NT2/D1 (cell line): ENCODE results near the gene FILIP1L.

Experiments
- DNase-seq: peaks from one replicate; pipeline ENCODE4 v3.0.0-alpha.2; 2011; ENCODE audit warnings: low read depth, low spot score
- H3K27me3 ChIP-seq: 2 replicates; pipeline ENCODE4 v1.6.0; 2011; ENCODE audit warnings: mild to moderate bottlenecking; ENCODE audit not compliant: insufficient read length, insufficient read depth
- H3K36me3 ChIP-seq: 2 replicates; pipeline ENCODE4 v1.6.1; 2011; ENCODE audit warnings: mild to moderate bottlenecking, low read length, mixed read lengths; ENCODE audit not compliant: insufficient read depth, insufficient read length
- H3K4me1 ChIP-seq: 2 replicates; pipeline ENCODE4 v1.5.1; 2011; ENCODE audit not compliant: insufficient read depth, insufficient read length
- H3K4me3 ChIP-seq: 2 replicates; pipeline ENCODE4 v1.5.1; 2011; ENCODE audit warnings: low read depth; ENCODE audit not compliant: insufficient read length
- H3K9ac ChIP-seq: 2 replicates; pipeline ENCODE4 v1.6.0; 2011; ENCODE audit warnings: low read depth; ENCODE audit not compliant: insufficient read length
- H3K9me3 ChIP-seq: 2 replicates; pipeline ENCODE4 v1.5.1; 2011; ENCODE audit warnings: mild to moderate bottlenecking, low read length; ENCODE audit not compliant: insufficient read depth
- SUZ12 ChIP-seq: IDR thresholded peaks from 2 replicates; pipeline ENCODE4 v1.6.1; 2011; ENCODE audit not compliant: insufficient read length, insufficient read depth; ENCODE audit errors: extremely low read depth
- YY1 ChIP-seq: IDR thresholded peaks from 2 replicates; pipeline ENCODE4 v1.6.1; 2011; ENCODE audit not compliant: insufficient read length, insufficient read depth
- ZNF274 ChIP-seq: IDR thresholded peaks from 2 replicates; pipeline ENCODE4 v1.6.1; 2011; ENCODE audit warnings: mild to moderate bottlenecking, low read depth, low read length

Gene FILIP1L

DNA sequence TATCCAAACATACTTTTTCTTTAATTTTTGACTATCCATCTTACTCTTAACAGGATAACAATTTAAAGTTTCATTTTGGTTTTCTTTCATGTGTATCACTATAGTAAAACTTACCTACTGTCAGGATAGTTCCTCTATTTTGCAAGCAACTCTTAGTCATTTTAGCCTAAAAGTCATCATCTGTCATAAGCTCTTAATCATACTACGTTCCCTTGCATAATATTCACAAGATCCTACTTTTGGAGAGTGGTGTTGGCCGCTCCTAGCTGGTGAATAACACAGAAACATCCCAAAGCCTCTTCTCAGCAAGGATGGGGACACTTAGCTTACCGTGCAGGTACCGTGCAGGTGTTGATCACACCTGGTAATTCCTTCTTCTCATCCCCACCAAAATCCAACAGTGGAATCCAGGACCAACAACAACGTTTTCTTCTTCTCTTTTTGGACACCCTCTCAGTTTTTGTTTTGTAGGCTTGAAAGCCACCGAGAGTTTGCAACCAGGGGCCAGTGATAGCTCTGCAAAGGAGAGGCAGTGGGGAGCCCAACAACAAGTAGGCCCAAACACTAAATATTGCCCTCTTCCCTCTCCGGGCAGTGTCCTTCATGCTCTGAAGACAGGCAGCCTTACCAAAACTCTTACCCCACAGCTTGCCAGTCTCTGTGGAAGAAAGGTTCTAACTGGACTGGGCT, 433 bp downstream of the FILIP1L start:
- Histone ChIP-seq H3K36me3 (no peaks in the 10 kb centered on the region), H3K9me3 (no peaks in the 10 kb centered on the region), H3K4me3 (no peak overlapping the region), H3K9ac (no peak overlapping the region), H3K27me3 (no peaks in the 10 kb centered on the region), H3K4me1 (no peaks in the 10 kb centered on the region)
- no peak for TF ChIP-seq ZNF274
- TF ChIP-seq SUZ12, result no peak
- no peak for TF ChIP-seq YY1
- no peak for DNase-seq

DNA sequence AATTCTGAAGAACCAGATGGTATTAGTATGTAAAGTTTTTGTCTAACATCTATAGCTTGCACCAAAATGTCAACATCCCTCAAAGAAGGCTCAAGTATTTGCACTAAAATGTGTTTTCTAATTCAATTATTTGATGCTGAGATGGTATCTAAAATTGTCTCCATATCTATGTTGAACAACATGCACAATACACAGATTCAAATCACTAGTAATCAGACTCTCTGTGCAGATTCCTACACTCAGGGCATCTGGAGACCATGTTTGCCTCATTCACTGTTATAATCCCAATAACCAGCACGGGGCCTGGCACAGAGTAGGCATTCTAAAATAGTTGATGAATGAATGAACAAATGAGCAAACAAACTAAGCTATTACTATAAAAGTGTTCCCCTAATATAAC, 2.6 kb downstream of the FILIP1L start:
- Histone ChIP-seq H3K27me3 (no peaks in the 10 kb centered on the region), H3K36me3 (no peaks in the 10 kb centered on the region), H3K9ac (no peak overlapping the region), H3K4me3 (no peak overlapping the region), H3K9me3 (no peaks in the 10 kb centered on the region), H3K4me1 (no peaks in the 10 kb centered on the region)
- no peak for DNase-seq
- TF ChIP-seq YY1 (no peak), ZNF274 (no peak), SUZ12 (no peak)

DNA sequence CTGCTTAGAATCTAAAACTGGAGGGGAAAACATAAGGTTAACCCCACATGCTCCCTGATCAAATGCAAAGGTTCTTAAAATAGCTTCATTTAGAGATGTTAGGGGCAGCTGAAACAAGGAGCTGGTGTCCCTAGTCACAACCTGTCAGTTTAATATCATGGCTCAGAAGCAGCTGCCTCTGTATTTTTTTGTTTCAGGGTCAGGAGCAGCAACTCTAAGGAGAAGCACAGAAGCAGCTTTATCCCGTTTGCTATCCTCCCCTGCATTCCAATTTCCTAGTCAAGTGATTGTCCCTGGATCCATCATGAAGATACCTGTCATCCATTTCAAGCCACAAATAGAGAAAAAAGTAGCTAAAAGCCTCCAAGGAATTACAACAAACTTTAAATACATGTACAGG, 4.1 kb downstream of the FILIP1L start:
- no peak for DNase-seq
- no peak for TF ChIP-seq SUZ12
- no peak for TF ChIP-seq YY1
- TF ChIP-seq ZNF274, result no peak
- H3K36me3 ChIP-seq, result no peaks in the 10 kb centered on the region
- H3K27me3 ChIP-seq, result no peaks in the 10 kb centered on the region
- H3K4me3 ChIP-seq, result no peak overlapping the region
- H3K4me1 ChIP-seq, result no peaks in the 10 kb centered on the region
- no peak overlapping the region for H3K9ac ChIP-seq
- H3K9me3 ChIP-seq, result no peaks in the 10 kb centered on the region

DNA sequence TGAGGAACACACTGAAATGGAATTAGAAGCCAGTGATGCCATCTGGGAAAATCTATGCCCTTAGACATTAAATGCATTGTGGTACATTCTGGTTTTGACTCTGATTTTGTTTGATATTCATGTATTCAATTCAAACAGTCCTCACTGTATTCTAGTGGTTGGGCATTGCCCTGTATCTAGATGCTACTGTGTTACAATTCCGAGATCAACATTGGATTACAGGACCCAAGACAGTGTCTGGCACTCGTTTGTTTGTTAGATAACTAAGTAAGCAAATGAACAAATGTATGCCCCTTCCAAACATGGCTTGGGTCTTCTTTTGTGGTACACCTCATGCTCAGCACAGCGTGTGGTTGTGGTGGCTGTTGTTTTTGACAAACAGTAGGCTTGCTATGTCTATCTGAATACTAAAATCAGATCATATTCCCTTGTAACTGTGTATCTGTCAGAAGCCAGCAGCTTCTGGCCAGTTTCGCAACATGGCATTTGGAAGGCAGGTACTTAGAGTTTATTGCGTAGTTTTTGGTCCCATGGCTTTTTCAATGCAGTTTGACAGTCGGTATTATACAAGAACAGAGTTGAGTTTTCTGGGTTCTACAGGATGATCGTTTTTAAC, 5.7 kb downstream of the FILIP1L start:
- no peaks in the 10 kb centered on the region for H3K4me1 ChIP-seq
- no peaks in the 10 kb centered on the region for H3K36me3 ChIP-seq
- TF ChIP-seq YY1, result no peak
- DNase-seq, result no peak
- no peaks in the 10 kb centered on the region for H3K9me3 ChIP-seq
- H3K27me3 ChIP-seq, result no peaks in the 10 kb centered on the region
- H3K4me3 ChIP-seq, result no peak overlapping the region
- no peak overlapping the region for H3K9ac ChIP-seq

DNA sequence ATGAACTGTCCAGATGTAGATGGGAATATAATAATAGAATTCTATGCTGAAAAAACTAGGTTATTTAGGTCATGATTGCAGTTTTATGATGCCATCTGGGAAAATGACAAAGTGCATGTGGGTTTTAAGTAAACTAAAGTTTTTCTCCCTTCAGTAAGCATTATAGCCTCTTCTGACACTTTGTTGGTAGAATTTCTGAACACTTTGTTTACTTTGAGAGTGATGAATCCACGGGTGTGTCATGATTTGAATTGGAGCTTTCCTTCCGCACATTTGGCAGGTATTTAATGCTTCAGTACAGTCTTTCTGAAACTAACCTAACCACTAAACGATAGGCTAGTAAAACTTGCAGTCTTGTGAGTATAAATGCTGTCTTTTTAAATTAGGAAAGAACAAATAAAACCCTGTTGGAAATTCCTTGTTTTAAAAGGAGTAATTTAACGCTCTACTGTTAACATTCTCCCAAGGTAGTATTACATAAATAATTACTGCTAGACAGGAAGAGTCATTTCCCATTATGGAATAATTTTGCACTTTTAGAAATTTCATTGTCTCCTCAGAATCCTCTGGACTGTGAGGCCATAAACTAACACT, 7.0 kb downstream of the FILIP1L start:
- Histone ChIP-seq H3K9ac (no peak overlapping the region), H3K9me3 (no peaks in the 10 kb centered on the region), H3K4me1 (no peaks in the 10 kb centered on the region), H3K4me3 (no peak overlapping the region), H3K36me3 (no peaks in the 10 kb centered on the region), H3K27me3 (no peaks in the 10 kb centered on the region)
- TF ChIP-seq SUZ12, result no peak
- TF ChIP-seq ZNF274, result no peak
- TF ChIP-seq YY1, result no peak
- DNase-seq, result no peak

DNA sequence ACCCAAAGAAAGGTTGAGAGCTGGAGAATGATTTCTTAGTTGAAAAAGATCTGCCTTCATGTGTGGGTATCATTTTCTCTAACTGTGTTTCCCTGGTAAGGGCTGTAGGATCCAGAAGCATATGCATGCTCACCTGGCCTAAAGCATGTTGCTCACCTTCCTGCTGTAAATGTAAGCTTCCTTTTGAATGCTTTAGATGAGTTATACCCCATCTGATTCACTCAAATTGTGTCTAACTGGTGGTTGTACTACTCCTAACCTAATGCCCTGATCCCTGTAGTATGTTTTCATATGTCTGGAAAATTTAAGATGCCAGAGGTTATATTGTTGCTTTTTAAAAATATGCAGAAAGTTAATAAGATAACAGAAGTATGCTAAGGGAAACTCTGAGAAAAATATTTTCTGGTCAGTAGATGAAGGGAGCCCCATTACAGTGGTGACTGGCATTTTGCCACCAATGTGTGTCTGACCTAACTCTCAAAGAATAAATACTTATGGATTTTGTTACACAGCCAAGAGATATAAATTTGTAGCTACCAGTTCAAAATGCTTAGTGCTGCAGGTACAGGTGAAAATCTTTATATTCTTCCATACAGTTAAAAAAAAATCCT, 7.7 kb downstream of the FILIP1L start:
- Histone ChIP-seq H3K4me1 (no peaks in the 10 kb centered on the region), H3K9me3 (no peaks in the 10 kb centered on the region)
- no peak for TF ChIP-seq YY1
- TF ChIP-seq SUZ12, result no peak
- TF ChIP-seq ZNF274, result no peak

DNA sequence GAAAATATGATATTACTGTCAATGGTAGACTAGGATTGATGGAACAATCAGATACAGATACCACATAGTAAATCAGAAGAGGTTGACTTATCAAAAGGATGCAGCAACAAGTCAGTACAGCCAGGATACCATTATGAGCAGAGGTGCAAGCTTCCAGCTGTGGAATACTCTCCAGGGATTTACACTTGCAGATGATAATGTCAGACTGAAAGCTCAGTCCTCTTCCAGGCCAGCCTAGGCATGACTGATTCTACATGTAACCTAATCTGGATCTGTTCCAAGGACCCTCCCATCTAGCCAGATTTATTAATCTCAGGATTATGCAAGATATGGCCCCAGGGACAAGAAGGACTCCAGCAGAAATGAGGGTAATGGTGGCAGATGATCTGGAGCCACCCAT, 8.2 kb downstream of the FILIP1L start:
- H3K9ac ChIP-seq, result no peak overlapping the region
- H3K4me1 ChIP-seq, result no peaks in the 10 kb centered on the region

More for the DNA sequence above, 7.7 kb downstream of the FILIP1L start:
- no peaks in the 10 kb centered on the region for H3K36me3 ChIP-seq
- no peak for DNase-seq
- no peaks in the 10 kb centered on the region for H3K27me3 ChIP-seq
- H3K4me3 ChIP-seq, result no peak overlapping the region
- no peak overlapping the region for H3K9ac ChIP-seq

More for the DNA sequence above, 8.2 kb downstream of the FILIP1L start:
- no peaks in the 10 kb centered on the region for H3K9me3 ChIP-seq
- TF ChIP-seq SUZ12, result no peak
- TF ChIP-seq ZNF274, result no peak
- TF ChIP-seq YY1, result no peak
- no peaks in the 10 kb centered on the region for H3K27me3 ChIP-seq
- DNase-seq, result no peak
- no peaks in the 10 kb centered on the region for H3K36me3 ChIP-seq
- H3K4me3 ChIP-seq, result no peak overlapping the region
